Loucy (cell line): Measurements from ENCODE around the gene PRELID1.

Source experiments
- H2AFZ ChIP-seq: fragments of 200-600 bp; sonication (generic); 2 replicates; pipeline ENCODE4 v1.6.0; 2016; ENCODE audit warnings: antibody characterized with exemption, mild to moderate bottlenecking, low read length, moderate library complexity
- H3F3A ChIP-seq: fragments of 200-600 bp; 2 replicates; pipeline ENCODE4 v1.6.0; 2016; ENCODE audit warnings: antibody characterized with exemption, low read depth, mild to moderate bottlenecking
- H3K27me3 ChIP-seq: fragments of 200-600 bp; sonication (generic); 2 replicates; pipeline ENCODE4 v1.6.1; 2014; ENCODE audit warnings: low read length, mild to moderate bottlenecking; ENCODE audit not compliant: insufficient read depth, poor library complexity, severe bottlenecking
- H3K36me3 ChIP-seq: fragments of 200-600 bp; sonication (generic); 2 replicates; pipeline ENCODE4 v1.6.1; 2016; ENCODE audit warnings: low read length; ENCODE audit not compliant: insufficient read depth
- H3K4me1 ChIP-seq: fragments of 200-600 bp; sonication (generic); 2 replicates; pipeline ENCODE4 v1.5.1; 2014; ENCODE audit warnings: low read length, mild to moderate bottlenecking; ENCODE audit not compliant: insufficient read depth, poor library complexity, severe bottlenecking
- H3K4me2 ChIP-seq: fragments of 200-600 bp; sonication (generic); 2 replicates; pipeline ENCODE4 v1.6.0; 2014; ENCODE audit warnings: antibody characterized with exemption, low read length, low read depth, mild to moderate bottlenecking; ENCODE audit not compliant: poor library complexity, severe bottlenecking
- H3K4me3 ChIP-seq: fragments of 200-600 bp; sonication (generic); 2 replicates; pipeline ENCODE4 v1.5.1; 2014; ENCODE audit warnings: low read length, mild to moderate bottlenecking, mixed read lengths; ENCODE audit not compliant: poor library complexity, severe bottlenecking
- H3K79me2 ChIP-seq: fragments of 200-600 bp; sonication (generic); 2 replicates; pipeline ENCODE4 v1.6.1; 2014; ENCODE audit warnings: low read length; ENCODE audit not compliant: insufficient read depth
- H3K9ac ChIP-seq: fragments of 200-600 bp; sonication (generic); 2 replicates; pipeline ENCODE4 v1.6.0; 2014; ENCODE audit warnings: mild to moderate bottlenecking, low read depth, low read length, moderate library complexity; ENCODE audit not compliant: poor library complexity, severe bottlenecking
- H3K9me2 ChIP-seq: fragments of 200-600 bp; sonication (generic); replicated peaks from 2 replicates; pipeline ENCODE4 v1.6.1; 2016; ENCODE audit warnings: low read depth, low read length, mixed read lengths
- H3K9me3 ChIP-seq: fragments of 200-600 bp; sonication (generic); 2 replicates; pipeline ENCODE4 v1.6.1; 2014; ENCODE audit warnings: mild to moderate bottlenecking, antibody characterized with exemption, low read length, low read depth; ENCODE audit not compliant: insufficient read depth
- H4K20me1 ChIP-seq: fragments of 200-600 bp; sonication (generic); 2 replicates; pipeline ENCODE4 v1.6.0; 2014; ENCODE audit warnings: antibody characterized with exemption, low read length, mild to moderate bottlenecking; ENCODE audit not compliant: insufficient read depth, poor library complexity, severe bottlenecking
- CTCF ChIP-seq: fragments of 200-600 bp; sonication (generic); conservative IDR thresholded peaks from 2 replicates; pipeline ENCODE4 v1.5.1; 2014; ENCODE audit warnings: mild to moderate bottlenecking, antibody characterized with exemption, low read length
- EZH2phosphoT487 ChIP-seq: fragments of 200-600 bp; IDR thresholded peaks from 2 replicates; pipeline ENCODE4 v1.6.1; 2018; ENCODE audit warnings: antibody characterized with exemption, mild to moderate bottlenecking, moderate library complexity, borderline replicate concordance

The PRELID1 gene

DNA sequence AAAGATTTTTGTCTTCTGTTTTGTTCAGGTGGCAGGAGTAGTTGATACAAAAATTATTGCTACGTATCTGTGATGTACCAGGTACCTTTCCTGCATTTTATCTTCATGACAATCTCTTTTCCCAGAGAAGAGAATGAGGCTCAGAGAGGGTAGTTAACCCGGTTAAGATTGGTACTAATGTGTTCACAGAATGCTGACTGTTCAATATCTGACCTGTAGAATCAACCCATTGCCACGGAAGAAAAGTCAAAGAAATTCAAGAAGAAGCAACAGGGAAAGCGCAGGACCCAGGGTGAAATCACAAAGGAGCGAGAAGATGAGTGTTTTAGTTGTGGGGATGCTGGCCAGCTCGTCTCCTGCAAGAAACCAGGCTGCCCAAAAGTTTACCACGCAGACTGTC, 11.9 kb upstream of the PRELID1 start:
- Histone ChIP-seq H3K4me2 (no peak overlapping the region), H3K4me3 (no peak overlapping the region), H3K36me3 (peaks cover 59% of the 10 kb centered on the region; the same call in 1 of the 2 replicates), H3K9me3 (no peaks in the 10 kb centered on the region), H3F3A (no peaks in the 10 kb centered on the region), H3K4me1 (peaks cover 13% of the 10 kb centered on the region), H3K9ac (no peak overlapping the region), H3K9me2 (no peaks in the 10 kb centered on the region), H2AFZ (no peak overlapping the region), H3K27me3 (no peaks in the 10 kb centered on the region), H3K79me2 (no peaks in the 10 kb centered on the region), H4K20me1 (no peaks in the 10 kb centered on the region)
- TF ChIP-seq EZH2phosphoT487: no peak
- no peak for TF ChIP-seq CTCF

GRCh38 chr5:177293819-177294581, 9.6 kb upstream of the PRELID1 start:
- Histone ChIP-seq H3K27me3 (no peaks in the 10 kb centered on the region), H3K4me3 (no peak overlapping the region), H3K4me2 (no peak overlapping the region), H3K9me3 (no peaks in the 10 kb centered on the region), H2AFZ (no peak overlapping the region), H3K79me2 (no peaks in the 10 kb centered on the region), H3K4me1 (peaks cover 17% of the 10 kb centered on the region), H3K9ac (no peak overlapping the region), H3F3A (no peaks in the 10 kb centered on the region), H3K36me3 (peaks cover 48% of the 10 kb centered on the region; the same call in 1 of the 2 replicates), H4K20me1 (no peaks in the 10 kb centered on the region), H3K9me2 (no peaks in the 10 kb centered on the region)
- TF ChIP-seq CTCF: no peak
- TF ChIP-seq EZH2phosphoT487: no peak

DNA sequence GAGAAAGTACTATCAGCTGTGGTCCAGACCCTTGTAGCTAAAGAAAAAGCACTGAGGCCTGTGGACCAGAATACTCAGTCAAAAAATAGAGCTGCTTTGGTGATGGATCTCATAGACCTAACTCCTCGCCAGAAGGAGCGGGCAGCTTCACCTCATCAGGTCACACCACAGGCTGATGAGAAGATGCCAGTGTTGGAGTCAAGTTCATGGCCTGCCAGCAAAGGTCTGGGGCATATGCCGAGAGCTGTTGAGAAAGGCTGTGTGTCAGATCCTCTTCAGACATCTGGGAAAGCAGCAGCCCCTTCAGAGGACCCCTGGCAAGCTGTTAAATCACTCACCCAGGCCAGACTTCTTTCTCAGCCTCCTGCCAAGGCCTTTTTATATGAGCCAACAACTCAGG, 9.0 kb upstream of the PRELID1 start:
- H3K9ac ChIP-seq: no peak overlapping the region
- no peak overlapping the region for H3K4me2 ChIP-seq
- no peaks in the 10 kb centered on the region for H3K9me2 ChIP-seq
- no peaks in the 10 kb centered on the region for H3K79me2 ChIP-seq
- H3K27me3 ChIP-seq: no peaks in the 10 kb centered on the region
- H2AFZ ChIP-seq: no peak overlapping the region
- H4K20me1 ChIP-seq: no peaks in the 10 kb centered on the region
- H3K9me3 ChIP-seq: no peaks in the 10 kb centered on the region
- no peak overlapping the region for H3K4me3 ChIP-seq
- no peaks in the 10 kb centered on the region for H3F3A ChIP-seq
- TF ChIP-seq CTCF (no peak), EZH2phosphoT487 (no peak)
- peaks cover 43% of the 10 kb centered on the region; the same call in 1 of the 2 replicates for H3K36me3 ChIP-seq
- H3K4me1 ChIP-seq: peaks cover 20% of the 10 kb centered on the region
